Measurements from ENCODE around the gene TENM3. TPM values are rescaled to one million over a fixed set of nuclear protein-coding genes. Genes with fewer than 3 reads are reported as not detected.

The TENM3 gene
- total RNA-seq, 2 donors from 2014 or later, result 21.4 to 52.3 TPM

DNA sequence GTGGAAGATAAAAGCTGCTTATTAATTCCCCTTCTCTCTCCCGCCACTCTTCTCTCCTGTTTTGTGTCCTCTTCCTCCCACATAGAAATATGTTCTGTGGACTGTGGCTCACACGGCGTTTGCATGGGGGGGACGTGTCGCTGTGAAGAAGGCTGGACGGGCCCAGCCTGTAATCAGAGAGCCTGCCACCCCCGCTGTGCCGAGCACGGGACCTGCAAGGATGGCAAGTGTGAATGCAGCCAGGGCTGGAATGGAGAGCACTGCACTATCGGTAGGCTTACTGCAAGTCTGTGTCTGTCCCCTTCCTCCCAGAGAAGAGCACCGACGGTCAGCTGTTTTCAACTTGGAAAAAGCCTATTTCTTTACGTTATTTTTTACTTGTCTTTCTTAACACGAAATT lies 444.9 kb downstream of the TENM3 start:
- H3K4me1 ChIP-seq (replicated peaks), result no peaks in the 10 kb centered on the region
- no peak overlapping the region for H3K27ac ChIP-seq
- H3K9me3 ChIP-seq, result no peaks in the 10 kb centered on the region
- H3K4me3 ChIP-seq, result no peak overlapping the region
- DNase-seq (ENCODE audit: low spot score), result no peak
- H3K27me3 ChIP-seq (replicated peaks; ENCODE audit: insufficient read depth), result no peaks in the 10 kb centered on the region
- H3K36me3 ChIP-seq, result no peaks in the 10 kb centered on the region
- intact Hi-C loops (cut with DNase I), result no loop called here
- 82% methylated on average over 14 of the region's 14 CpGs for WGBS
- TF ChIP-seq CTCF (IDR thresholded peaks at IDR 0.05) (no peak), POLR2AphosphoS5 (IDR thresholded peaks at IDR 0.05) (no peak), POLR2A (IDR thresholded peaks at IDR 0.05) (no peak)

- DNase-seq (ENCODE audit: low spot score), result no peak
- WGBS, result 74% methylated on average over 2 of the region's 2 CpGs
Measured at GRCh38 chr4:182694551-182694950, 451.3 kb downstream of the TENM3 start.

GRCh38 chr4:182695009-182695408 lies 451.8 kb downstream of the TENM3 start:
- 88% methylated on average over 3 of the region's 3 CpGs for WGBS
- TF ChIP-seq POLR2AphosphoS5 (IDR thresholded peaks at IDR 0.05), result no peak
- TF ChIP-seq CTCF (IDR thresholded peaks at IDR 0.05), result no peak
- TF ChIP-seq POLR2A (IDR thresholded peaks at IDR 0.05), result no peak
- Histone ChIP-seq H3K4me3 (no peak overlapping the region), H3K9me3 (no peaks in the 10 kb centered on the region), H3K27me3 (replicated peaks; ENCODE audit: insufficient read depth) (no peaks in the 10 kb centered on the region), H3K36me3 (no peaks in the 10 kb centered on the region), H3K27ac (no peak overlapping the region), H3K4me1 (replicated peaks) (no peaks in the 10 kb centered on the region)
- no peak for DNase-seq (ENCODE audit: low spot score)
- intact Hi-C loops (cut with DNase I), result no loop called here

More at GRCh38 chr4:182694551-182694950, 451.3 kb downstream of the TENM3 start:
- Histone ChIP-seq H3K4me3 (no peak overlapping the region), H3K27me3 (replicated peaks; ENCODE audit: insufficient read depth) (no peaks in the 10 kb centered on the region), H3K4me1 (replicated peaks) (no peaks in the 10 kb centered on the region), H3K27ac (no peak overlapping the region), H3K36me3 (no peaks in the 10 kb centered on the region), H3K9me3 (no peaks in the 10 kb centered on the region)
- intact Hi-C loops (cut with DNase I), result no loop called here
- TF ChIP-seq POLR2A (IDR thresholded peaks at IDR 0.05), result no peak
- no peak for TF ChIP-seq CTCF (IDR thresholded peaks at IDR 0.05)
- TF ChIP-seq POLR2AphosphoS5 (IDR thresholded peaks at IDR 0.05), result no peak

DNA sequence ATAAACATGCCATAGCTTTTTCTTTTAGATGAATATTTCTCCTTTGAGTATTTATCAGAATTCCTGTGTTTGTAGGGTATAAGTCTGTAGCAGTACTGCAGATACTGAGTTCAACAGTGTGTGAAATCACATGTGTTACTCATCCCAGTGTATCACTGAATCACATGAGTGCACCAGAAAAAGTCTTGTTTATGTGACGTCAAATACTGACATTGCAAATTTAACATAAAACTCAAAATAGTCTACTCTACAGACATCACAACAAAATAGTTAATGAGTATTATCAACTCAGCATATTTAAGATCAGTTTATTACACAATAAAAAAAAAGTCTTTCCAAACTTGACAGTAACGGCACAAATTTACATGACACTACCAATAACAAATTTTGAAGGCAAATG lies 452.6 kb downstream of the TENM3 start:
- no peak overlapping the region for H3K4me3 ChIP-seq
- H3K36me3 ChIP-seq, result no peaks in the 10 kb centered on the region
- intact Hi-C loops (cut with DNase I), result no loop called here
- no peaks in the 10 kb centered on the region for H3K27me3 ChIP-seq (replicated peaks; ENCODE audit: insufficient read depth)
- no peak for TF ChIP-seq POLR2A (IDR thresholded peaks at IDR 0.05)
- TF ChIP-seq POLR2AphosphoS5 (IDR thresholded peaks at IDR 0.05), result no peak
- no peak for TF ChIP-seq CTCF (IDR thresholded peaks at IDR 0.05)
- no peak for DNase-seq (ENCODE audit: low spot score)
- no peaks in the 10 kb centered on the region for H3K9me3 ChIP-seq
- 87% methylated on average over 2 of the region's 2 CpGs for WGBS
- H3K27ac ChIP-seq, result no peak overlapping the region
- H3K4me1 ChIP-seq (replicated peaks), result no peaks in the 10 kb centered on the region

- 83% methylated on average over 6 of the region's 6 CpGs for WGBS
Measured at GRCh38 chr4:182697094-182697493, 453.9 kb downstream of the TENM3 start.

More at GRCh38 chr4:182697094-182697493, 453.9 kb downstream of the TENM3 start:
- Histone ChIP-seq H3K36me3 (no peaks in the 10 kb centered on the region), H3K4me3 (no peak overlapping the region), H3K27me3 (replicated peaks; ENCODE audit: insufficient read depth) (no peaks in the 10 kb centered on the region), H3K9me3 (no peaks in the 10 kb centered on the region), H3K4me1 (replicated peaks) (no peaks in the 10 kb centered on the region), H3K27ac (no peak overlapping the region)
- no peak for TF ChIP-seq POLR2A (IDR thresholded peaks at IDR 0.05)
- TF ChIP-seq CTCF (IDR thresholded peaks at IDR 0.05), result no peak
- no peak for TF ChIP-seq POLR2AphosphoS5 (IDR thresholded peaks at IDR 0.05)
- intact Hi-C loops (cut with DNase I), result no loop called here
- no peak for DNase-seq (ENCODE audit: low spot score)
